Progenitor cell of endocrine pancreas (in vitro differentiated cells): ENCODE data around the gene ENGASE. TPM values are rescaled to one million over a fixed set of nuclear protein-coding genes. Genes with fewer than 3 reads are reported as not detected.

ENCODE experiments used
- DNase-seq: peaks from one replicate; pipeline ENCODE4 v3.0.0; 2021; ENCODE audit warnings: low spot score; ENCODE audit not compliant: unreplicated experiment
- H3K27ac Mint-ChIP-seq: 2 replicates; pipeline ENCODE4 v1.8.0; 2021; ENCODE audit warnings: mild to moderate bottlenecking, moderate library complexity, mixed read lengths
- H3K27me3 Mint-ChIP-seq: 2 replicates; pipeline ENCODE4 v1.8.0; 2021; ENCODE audit warnings: mixed read lengths
- H3K36me3 Mint-ChIP-seq: 2 replicates; pipeline ENCODE4 v1.8.0; 2022; ENCODE audit warnings: mixed read lengths; ENCODE audit not compliant: insufficient read depth
- H3K4me1 Mint-ChIP-seq: 2 replicates; pipeline ENCODE4 v1.8.0; 2021; ENCODE audit warnings: low read depth, mixed read lengths
- H3K4me3 Mint-ChIP-seq: 2 replicates; pipeline ENCODE4 v1.8.0; 2021; ENCODE audit warnings: low read depth, mild to moderate bottlenecking, moderate library complexity, mixed read lengths
- H3K9me3 Mint-ChIP-seq: 2 replicates; pipeline ENCODE4 v1.8.0; 2021; ENCODE audit warnings: low read depth, mixed read lengths
- total RNA-seq: library from RNA; stranded (reverse); gene quantifications from 2 replicates; pipeline ENCODE4 v1.2.1, GENCODE V29; 2021
- TF ChIP-seq, protein P1 (sequence below): fragments of 200-600 bp; sonication (generic); IDR thresholded peaks from one replicate; pipeline ENCODE4 v1.5.0; 2021; ENCODE audit warnings: antibody characterized with exemption, mild to moderate bottlenecking; ENCODE audit not compliant: unreplicated experiment

Gene ENGASE
- total RNA-seq, 1 donor from 2014 or later, result 52.4 TPM

DNA sequence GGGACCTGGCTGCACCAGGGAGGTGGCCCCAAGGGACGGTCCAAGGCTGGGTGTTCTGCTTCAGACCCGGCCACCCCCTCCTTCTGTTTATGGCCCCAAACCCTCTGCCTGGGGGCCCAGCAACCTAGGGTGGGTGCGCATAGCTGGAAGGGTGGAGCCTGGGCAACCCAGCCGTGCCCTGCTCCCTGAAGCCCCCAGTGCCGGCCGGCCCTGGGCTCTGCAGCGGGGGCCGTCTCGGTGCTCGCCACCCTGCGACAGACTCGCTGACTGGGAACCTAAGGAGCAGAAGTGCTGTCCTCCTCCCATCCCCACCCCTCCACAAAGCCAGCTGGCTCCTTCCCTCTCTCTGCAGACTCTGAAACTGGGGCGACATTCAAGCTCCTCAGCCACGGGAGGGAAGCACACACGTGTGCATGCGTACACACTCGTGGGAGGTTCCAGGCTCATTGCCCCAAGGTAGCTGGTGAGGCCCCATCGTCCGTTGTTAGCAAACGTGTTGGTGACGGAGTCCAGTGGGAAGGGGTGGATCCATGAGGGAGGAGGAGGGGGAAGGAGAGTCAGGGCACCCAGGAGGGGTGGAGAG, 43.4 kb downstream of the ENGASE start:
- H3K9me3 Mint-ChIP-seq, result no peaks in the 10 kb centered on the region
- TF ChIP-seq, protein P1, sequence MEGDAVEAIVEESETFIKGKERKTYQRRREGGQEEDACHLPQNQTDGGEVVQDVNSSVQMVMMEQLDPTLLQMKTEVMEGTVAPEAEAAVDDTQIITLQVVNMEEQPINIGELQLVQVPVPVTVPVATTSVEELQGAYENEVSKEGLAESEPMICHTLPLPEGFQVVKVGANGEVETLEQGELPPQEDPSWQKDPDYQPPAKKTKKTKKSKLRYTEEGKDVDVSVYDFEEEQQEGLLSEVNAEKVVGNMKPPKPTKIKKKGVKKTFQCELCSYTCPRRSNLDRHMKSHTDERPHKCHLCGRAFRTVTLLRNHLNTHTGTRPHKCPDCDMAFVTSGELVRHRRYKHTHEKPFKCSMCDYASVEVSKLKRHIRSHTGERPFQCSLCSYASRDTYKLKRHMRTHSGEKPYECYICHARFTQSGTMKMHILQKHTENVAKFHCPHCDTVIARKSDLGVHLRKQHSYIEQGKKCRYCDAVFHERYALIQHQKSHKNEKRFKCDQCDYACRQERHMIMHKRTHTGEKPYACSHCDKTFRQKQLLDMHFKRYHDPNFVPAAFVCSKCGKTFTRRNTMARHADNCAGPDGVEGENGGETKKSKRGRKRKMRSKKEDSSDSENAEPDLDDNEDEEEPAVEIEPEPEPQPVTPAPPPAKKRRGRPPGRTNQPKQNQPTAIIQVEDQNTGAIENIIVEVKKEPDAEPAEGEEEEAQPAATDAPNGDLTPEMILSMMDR, result no peak
- no peak overlapping the region for H3K27ac Mint-ChIP-seq
- H3K27me3 Mint-ChIP-seq, result no peaks in the 10 kb centered on the region
- H3K4me1 Mint-ChIP-seq, result no peaks in the 10 kb centered on the region
- no peak overlapping the region for H3K4me3 Mint-ChIP-seq
- DNase-seq, result no peak
- no peaks in the 10 kb centered on the region for H3K36me3 Mint-ChIP-seq

DNA sequence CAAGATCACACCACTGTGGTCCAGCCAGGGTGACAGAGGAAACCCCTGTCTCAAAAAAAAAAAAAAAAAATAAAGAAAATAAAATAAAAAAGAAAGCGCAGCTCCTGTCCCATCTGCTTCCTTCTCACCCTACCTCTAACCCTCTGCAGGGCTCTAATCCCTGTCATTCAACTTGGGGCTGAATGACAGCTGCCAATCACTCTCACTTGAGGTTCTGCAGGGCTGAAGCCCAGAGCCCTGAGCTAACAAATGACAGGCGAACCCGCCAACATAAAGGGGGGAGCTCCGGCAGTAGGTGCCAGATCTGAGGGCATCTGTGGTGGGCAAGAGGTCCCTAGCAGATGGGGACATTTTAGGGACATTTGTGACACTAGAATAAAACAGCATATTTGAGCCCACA, 44.3 kb downstream of the ENGASE start:
- Mint-ChIP-seq H3K27me3 (no peaks in the 10 kb centered on the region), H3K4me3 (no peak overlapping the region), H3K27ac (no peak overlapping the region), H3K9me3 (no peaks in the 10 kb centered on the region), H3K36me3 (no peaks in the 10 kb centered on the region), H3K4me1 (no peaks in the 10 kb centered on the region)
- no peak for DNase-seq
- TF ChIP-seq, protein P1, result no peak

DNA sequence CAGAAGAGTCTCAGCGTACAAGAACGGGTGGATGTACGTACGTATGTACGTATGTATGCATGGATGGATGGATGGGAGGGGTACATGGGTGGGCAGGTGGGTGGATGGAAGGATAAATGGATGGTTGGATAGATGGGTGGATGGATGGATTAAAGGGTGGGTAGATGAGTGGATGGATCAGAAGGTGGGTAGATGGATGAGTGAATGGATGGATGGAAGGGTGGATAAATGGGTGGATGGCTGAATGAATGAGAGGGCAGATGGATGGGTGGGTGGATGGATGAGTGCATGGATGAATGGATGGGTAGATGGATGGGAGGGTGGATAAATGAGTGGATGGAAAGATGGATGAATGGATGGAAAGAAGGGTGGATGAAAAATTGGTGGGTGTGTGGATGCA, 45.6 kb downstream of the ENGASE start:
- TF ChIP-seq, protein P1, result no peak
- H3K9me3 Mint-ChIP-seq, result no peaks in the 10 kb centered on the region

DNA sequence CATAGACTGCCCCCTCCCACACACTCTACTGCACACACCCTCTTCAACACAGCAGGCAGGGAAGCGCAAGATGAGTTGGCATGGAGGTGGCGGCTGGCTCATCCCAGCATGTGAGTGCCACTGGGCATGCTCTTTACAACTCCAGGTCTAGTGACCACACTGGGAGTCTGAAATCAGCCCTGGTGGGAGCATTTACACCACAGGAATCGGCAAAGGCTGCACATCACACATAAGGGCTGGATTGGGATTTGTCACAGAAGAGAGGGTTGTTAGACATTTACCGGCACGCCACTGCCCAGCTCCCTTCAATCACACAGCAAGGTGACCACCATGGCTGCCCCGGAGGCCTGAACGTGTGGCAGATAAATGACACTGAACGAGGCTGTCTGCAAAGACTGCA, 49.4 kb downstream of the ENGASE start:
- Mint-ChIP-seq H3K27ac (peak overlapping the region; percentile 13), H3K27me3 (peaks cover 23% of the 10 kb centered on the region), H3K9me3 (no peaks in the 10 kb centered on the region), H3K36me3 (no peaks in the 10 kb centered on the region), H3K4me1 (no peaks in the 10 kb centered on the region), H3K4me3 (no peak overlapping the region)
- no peak for DNase-seq
- TF ChIP-seq, protein P1, result no peak

More for the DNA sequence above, 45.6 kb downstream of the ENGASE start:
- Mint-ChIP-seq H3K36me3 (no peaks in the 10 kb centered on the region), H3K4me1 (no peaks in the 10 kb centered on the region), H3K4me3 (no peak overlapping the region), H3K27me3 (no peaks in the 10 kb centered on the region), H3K27ac (no peak overlapping the region)
- no peak for DNase-seq

- no peak overlapping the region for H3K4me3 Mint-ChIP-seq
- no peak for DNase-seq
- H3K4me1 Mint-ChIP-seq, result no peaks in the 10 kb centered on the region
- TF ChIP-seq, protein P1, result no peak
- no peaks in the 10 kb centered on the region for H3K36me3 Mint-ChIP-seq
- no peak overlapping the region for H3K27ac Mint-ChIP-seq
- H3K27me3 Mint-ChIP-seq, result peaks cover 24% of the 10 kb centered on the region
- H3K9me3 Mint-ChIP-seq, result no peaks in the 10 kb centered on the region
These were observed 50.0 kb downstream of the ENGASE start for GRCh38 chr17:79124513-79125209.
